Measurements from ENCODE around the gene VIPAS39. TPM values are rescaled to one million over a fixed set of nuclear protein-coding genes. Genes with fewer than 3 reads are reported as not detected.

Gene VIPAS39
- total RNA-seq, 1 donor from 2014 or later: 2.8 TPM

- Histone ChIP-seq H3K4me3 (no peak overlapping the region), H3K4me1 (no peaks in the 10 kb centered on the region), H3K27me3 (no peaks in the 10 kb centered on the region), H3K9me3 (no peaks in the 10 kb centered on the region), H3K27ac (no peak overlapping the region), H3K36me3 (no peaks in the 10 kb centered on the region)
- intact Hi-C loops (cut with DNase I): no loop called here
- TF ChIP-seq CTCF (IDR thresholded peaks at IDR 0.05): no peak
- no peak for DNase-seq (ENCODE audit: low spot score in 2 of 2)
Observed at GRCh38 chr14:77488558-77488957, 31.2 kb upstream of the VIPAS39 start.

GRCh38 chr14:77485901-77486678, 28.7 kb upstream of the VIPAS39 start:
- no peak for DNase-seq (ENCODE audit: low spot score in 2 of 2)
- H3K4me3 ChIP-seq: no peak overlapping the region
- no peak overlapping the region for H3K27ac ChIP-seq
- no peaks in the 10 kb centered on the region for H3K27me3 ChIP-seq
- no peaks in the 10 kb centered on the region for H3K4me1 ChIP-seq
- no peak for TF ChIP-seq CTCF (IDR thresholded peaks at IDR 0.05)
- no peaks in the 10 kb centered on the region for H3K9me3 ChIP-seq
- H3K36me3 ChIP-seq: no peaks in the 10 kb centered on the region
- intact Hi-C loops (cut with DNase I): no loop called here

- H3K27ac ChIP-seq: no peak overlapping the region
- no peak for TF ChIP-seq CTCF (IDR thresholded peaks at IDR 0.05)
- intact Hi-C loops (cut with DNase I): no loop called here
- H3K9me3 ChIP-seq: no peaks in the 10 kb centered on the region
- H3K4me3 ChIP-seq: no peak overlapping the region
- H3K36me3 ChIP-seq: no peaks in the 10 kb centered on the region
- H3K27me3 ChIP-seq: no peaks in the 10 kb centered on the region
- H3K4me1 ChIP-seq: no peaks in the 10 kb centered on the region
- DNase-seq (ENCODE audit: low spot score in 2 of 2): no peak
Observed at GRCh38 chr14:77485256-77485655, 27.9 kb upstream of the VIPAS39 start.

- Histone ChIP-seq H3K27me3 (no peaks in the 10 kb centered on the region), H3K4me1 (no peaks in the 10 kb centered on the region), H3K4me3 (no peak overlapping the region), H3K27ac (no peak overlapping the region), H3K9me3 (no peaks in the 10 kb centered on the region), H3K36me3 (no peaks in the 10 kb centered on the region)
- DNase-seq (ENCODE audit: low spot score in 2 of 2): no peak
- no peak for TF ChIP-seq CTCF (IDR thresholded peaks at IDR 0.05)
- intact Hi-C loops (cut with DNase I): no loop called here
Observed at GRCh38 chr14:77482422-77482821, 25.0 kb upstream of the VIPAS39 start.

- Histone ChIP-seq H3K4me1 (no peaks in the 10 kb centered on the region), H3K4me3 (no peak overlapping the region), H3K27ac (no peak overlapping the region), H3K27me3 (no peaks in the 10 kb centered on the region), H3K9me3 (no peaks in the 10 kb centered on the region), H3K36me3 (no peaks in the 10 kb centered on the region)
- intact Hi-C loops (cut with DNase I): no loop called here
- no peak for DNase-seq (ENCODE audit: low spot score in 2 of 2)
- TF ChIP-seq CTCF (IDR thresholded peaks at IDR 0.05): no peak
Observed at GRCh38 chr14:77478796-77479195, 21.4 kb upstream of the VIPAS39 start.
